Astrocyte (in vitro differentiated cells and primary cell): ENCODE results near the gene DRD4.

ENCODE experiments used
- EZH2 ChIP-seq: IDR thresholded peaks from 2 replicates; pipeline ENCODE4 v1.6.1; 2012; ENCODE audit warnings: mild to moderate bottlenecking, low read length, inconsistent platforms; ENCODE audit not compliant: insufficient read depth
- TF ChIP-seq, protein P1 (sequence below): IDR thresholded peaks from 2 replicates; pipeline ENCODE4 v1.5.1; 2011; ENCODE audit warnings: low read depth, mild to moderate bottlenecking, inconsistent platforms, low read length, moderate library complexity; ENCODE audit not compliant: insufficient read depth

- TF ChIP-seq, protein P1, sequence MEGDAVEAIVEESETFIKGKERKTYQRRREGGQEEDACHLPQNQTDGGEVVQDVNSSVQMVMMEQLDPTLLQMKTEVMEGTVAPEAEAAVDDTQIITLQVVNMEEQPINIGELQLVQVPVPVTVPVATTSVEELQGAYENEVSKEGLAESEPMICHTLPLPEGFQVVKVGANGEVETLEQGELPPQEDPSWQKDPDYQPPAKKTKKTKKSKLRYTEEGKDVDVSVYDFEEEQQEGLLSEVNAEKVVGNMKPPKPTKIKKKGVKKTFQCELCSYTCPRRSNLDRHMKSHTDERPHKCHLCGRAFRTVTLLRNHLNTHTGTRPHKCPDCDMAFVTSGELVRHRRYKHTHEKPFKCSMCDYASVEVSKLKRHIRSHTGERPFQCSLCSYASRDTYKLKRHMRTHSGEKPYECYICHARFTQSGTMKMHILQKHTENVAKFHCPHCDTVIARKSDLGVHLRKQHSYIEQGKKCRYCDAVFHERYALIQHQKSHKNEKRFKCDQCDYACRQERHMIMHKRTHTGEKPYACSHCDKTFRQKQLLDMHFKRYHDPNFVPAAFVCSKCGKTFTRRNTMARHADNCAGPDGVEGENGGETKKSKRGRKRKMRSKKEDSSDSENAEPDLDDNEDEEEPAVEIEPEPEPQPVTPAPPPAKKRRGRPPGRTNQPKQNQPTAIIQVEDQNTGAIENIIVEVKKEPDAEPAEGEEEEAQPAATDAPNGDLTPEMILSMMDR = no peak
- TF ChIP-seq EZH2 = no peak
Measured at GRCh38 chr11:592501-592900, 44.6 kb upstream of the DRD4 start.
